GM18499 (cell line): Measurements from ENCODE around the gene PDGFC.

Experiments
- ATAC-seq: cut with Tn5 transposase; IDR thresholded peaks from one replicate; pipeline ENCODE4 v1.9.1; 2021; ENCODE audit warnings: moderate number of reproducible peaks; ENCODE audit not compliant: insufficient read depth, unreplicated experiment

Gene PDGFC

GRCh38 chr4:156971676-156972378 lies at the start of gene PDGFC:
PDGFC (minus strand) TSS chr4:156971799; CDS start chr4:156970903, 896 bp downstream.
- no peak for ATAC-seq

- no peak for ATAC-seq
Observed at GRCh38 chr4:157020882-157021281, 49.3 kb upstream of the PDGFC start.

GRCh38 chr4:157018920-157019490 lies 47.4 kb upstream of the PDGFC start:
- ATAC-seq = no peak

- no peak for ATAC-seq
Observed at GRCh38 chr4:157014621-157015591, 43.3 kb upstream of the PDGFC start.

- no peak for ATAC-seq
Observed at GRCh38 chr4:157013656-157014055, 42.1 kb upstream of the PDGFC start.

- no peak for ATAC-seq
Observed at GRCh38 chr4:157012781-157013180, 41.2 kb upstream of the PDGFC start.

- no peak for ATAC-seq
Observed at GRCh38 chr4:157012296-157012695, 40.7 kb upstream of the PDGFC start.

GRCh38 chr4:157010630-157011029 lies 39.0 kb upstream of the PDGFC start:
- ATAC-seq = no peak

- no peak for ATAC-seq
Observed at GRCh38 chr4:157005831-157006230, 34.2 kb upstream of the PDGFC start.

- ATAC-seq = no peak
Observed at GRCh38 chr4:157005193-157005592, 33.6 kb upstream of the PDGFC start.

- no peak for ATAC-seq
Observed at GRCh38 chr4:157004279-157005161, 32.9 kb upstream of the PDGFC start.

- no peak for ATAC-seq
Observed at GRCh38 chr4:156999175-156999517, 27.5 kb upstream of the PDGFC start.

- no peak for ATAC-seq
Observed at GRCh38 chr4:156998500-156999174, 27.0 kb upstream of the PDGFC start.

- ATAC-seq = no peak
Observed at GRCh38 chr4:156992943-156993342, 21.3 kb upstream of the PDGFC start.

- no peak for ATAC-seq
Observed at GRCh38 chr4:156991161-156991560, 19.6 kb upstream of the PDGFC start.

- ATAC-seq = no peak
Observed at GRCh38 chr4:156983366-156983765, 11.8 kb upstream of the PDGFC start.

- ATAC-seq = no peak
Observed at GRCh38 chr4:156981262-156981769, 9.7 kb upstream of the PDGFC start.

- no peak for ATAC-seq
Observed at GRCh38 chr4:156977435-156978160, 6.0 kb upstream of the PDGFC start.

- no peak for ATAC-seq
Observed at GRCh38 chr4:156976147-156976546, 4.5 kb upstream of the PDGFC start.
